Measurements from ENCODE around the gene HCK. TPM values are rescaled to one million over a fixed set of nuclear protein-coding genes. Genes with fewer than 3 reads are reported as not detected.

HCK gene
- total and polyA plus RNA-seq, 4 donors: 18.5 to 304 (median 61.2) TPM

GRCh38 chr20:32075534-32075933 lies 23.5 kb downstream of the HCK start:
- no peak for DNase-seq
- peaks cover 0 to 3% (median 0%) of the 10 kb centered on the region in 4 donors for H3K36me3 ChIP-seq (ENCODE audit: control insufficient read depth in 4 of 4, insufficient read depth in 4 of 4, low read length in 4 of 4)
- no peak overlapping the region for H3K4me3 ChIP-seq
- peaks cover 0 to 5% (median 0%) of the 10 kb centered on the region in 5 donors for H3K4me1 ChIP-seq (ENCODE audit: control insufficient read depth in 5 of 5, insufficient read depth in 5 of 5, low read length in 5 of 5)
- H3K27ac ChIP-seq (ENCODE audit: low read depth in 1 of 2, low read length in 1 of 2): no peak overlapping the region
- 88 to 100% methylated on average over 1 of the region's 1 CpG for WGBS, 2 donors
- H3K27me3 ChIP-seq (ENCODE audit: control insufficient read depth in 3 of 3, insufficient read depth in 3 of 3, low read length in 2 of 3): peaks cover 0 to 3% (median 0%) of the 10 kb centered on the region in 3 donors
- no peaks in the 10 kb centered on the region for H3K9me3 ChIP-seq (ENCODE audit: control insufficient read depth in 4 of 4, insufficient read depth in 3 of 4, low read length in 3 of 4)
- no peak for ATAC-seq (ENCODE audit: insufficient read depth, low FRiP score)
- TF ChIP-seq CTCF (IDR thresholded peaks at IDR 0.05; ENCODE audit: control extremely low read depth, extremely low read depth): no peak
- no peak overlapping the region for H3K9ac ChIP-seq (ENCODE audit: insufficient read depth in 1 of 2, low read length in 2 of 2)

- no peak for DNase-seq
- Histone ChIP-seq H3K4me3 (no peak overlapping the region), H3K4me1 (ENCODE audit: control insufficient read depth in 5 of 5, insufficient read depth in 5 of 5, low read length in 5 of 5) (peaks cover 0 to 2% (median 0%) of the 10 kb centered on the region in 5 donors), H3K9me3 (ENCODE audit: control insufficient read depth in 4 of 4, insufficient read depth in 3 of 4, low read length in 3 of 4) (no peaks in the 10 kb centered on the region), H3K36me3 (ENCODE audit: control insufficient read depth in 4 of 4, insufficient read depth in 4 of 4, low read length in 4 of 4) (peaks cover 0 to 3% (median 0%) of the 10 kb centered on the region in 4 donors), H3K27me3 (ENCODE audit: control insufficient read depth in 3 of 3, insufficient read depth in 3 of 3, low read length in 2 of 3) (peaks cover 0 to 3% (median 0%) of the 10 kb centered on the region in 3 donors), H3K27ac (ENCODE audit: low read depth in 1 of 2, low read length in 1 of 2) (no peak overlapping the region), H3K9ac (ENCODE audit: insufficient read depth in 1 of 2, low read length in 2 of 2) (no peak overlapping the region)
- ATAC-seq (ENCODE audit: insufficient read depth, low FRiP score): no peak
- WGBS, 2 donors: 34 to 61% methylated on average over 4 of the region's 4 CpGs
- TF ChIP-seq CTCF (IDR thresholded peaks at IDR 0.05; ENCODE audit: control extremely low read depth, extremely low read depth): no peak
Observed at GRCh38 chr20:32077190-32077589, 25.1 kb downstream of the HCK start.

GRCh38 chr20:32078322-32078721 lies 26.3 kb downstream of the HCK start:
- Histone ChIP-seq H3K4me1 (ENCODE audit: control insufficient read depth in 5 of 5, insufficient read depth in 5 of 5, low read length in 5 of 5) (peaks cover 0 to 2% (median 0%) of the 10 kb centered on the region in 5 donors), H3K27me3 (ENCODE audit: control insufficient read depth in 3 of 3, insufficient read depth in 3 of 3, low read length in 2 of 3) (peaks cover 0 to 3% (median 0%) of the 10 kb centered on the region in 3 donors), H3K4me3 (no peak overlapping the region), H3K27ac (ENCODE audit: low read depth in 1 of 2, low read length in 1 of 2) (no peak overlapping the region), H3K9ac (ENCODE audit: insufficient read depth in 1 of 2, low read length in 2 of 2) (no peak overlapping the region), H3K9me3 (ENCODE audit: control insufficient read depth in 4 of 4, insufficient read depth in 3 of 4, low read length in 3 of 4) (no peaks in the 10 kb centered on the region), H3K36me3 (ENCODE audit: control insufficient read depth in 4 of 4, insufficient read depth in 4 of 4, low read length in 4 of 4) (peaks cover 0 to 3% (median 0%) of the 10 kb centered on the region in 4 donors)
- ATAC-seq (ENCODE audit: insufficient read depth, low FRiP score) (no peak), DNase-seq (no peak)
- TF ChIP-seq CTCF (IDR thresholded peaks at IDR 0.05; ENCODE audit: control extremely low read depth, extremely low read depth): no peak
- 77 to 87% methylated on average over 5 of the region's 5 CpGs for WGBS, 2 donors

- peaks cover 0 to 3% (median 0%) of the 10 kb centered on the region in 3 donors for H3K27me3 ChIP-seq (ENCODE audit: control insufficient read depth in 3 of 3, insufficient read depth in 3 of 3, low read length in 2 of 3)
- H3K4me3 ChIP-seq: no peak overlapping the region
- H3K9ac ChIP-seq (ENCODE audit: insufficient read depth in 1 of 2, low read length in 2 of 2): no peak overlapping the region
- ATAC-seq (ENCODE audit: insufficient read depth, low FRiP score) (no peak), DNase-seq (no peak)
- no peak for TF ChIP-seq CTCF (IDR thresholded peaks at IDR 0.05; ENCODE audit: control extremely low read depth, extremely low read depth)
- H3K27ac ChIP-seq (ENCODE audit: low read depth in 1 of 2, low read length in 1 of 2): no peak overlapping the region
- H3K4me1 ChIP-seq (ENCODE audit: control insufficient read depth in 5 of 5, insufficient read depth in 5 of 5, low read length in 5 of 5): peaks cover 0 to 2% (median 0%) of the 10 kb centered on the region in 5 donors
- H3K36me3 ChIP-seq (ENCODE audit: control insufficient read depth in 4 of 4, insufficient read depth in 4 of 4, low read length in 4 of 4): peaks cover 0 to 3% (median 0%) of the 10 kb centered on the region in 4 donors
- no peaks in the 10 kb centered on the region for H3K9me3 ChIP-seq (ENCODE audit: control insufficient read depth in 4 of 4, insufficient read depth in 3 of 4, low read length in 3 of 4)
Observed at GRCh38 chr20:32078791-32079190, 26.7 kb downstream of the HCK start.

All from lung (tissue), 12 donors.